H1 (cell line): Measurements from ENCODE around the gene BCL11A. TPM values are rescaled to one million over a fixed set of nuclear protein-coding genes. Genes with fewer than 3 reads are reported as not detected.

Experiments used
- CTCF ChIA-PET: fragments of 300-600 bp; sonication (Branson Sonifier 250); formaldehyde crosslinking; loops from one replicate; lab custom pipeline; 2021; ENCODE audit not compliant: partially characterized antibody; lab: Charles Lee
- POLR2A ChIA-PET: fragments of 300-600 bp; sonication (Branson Sonifier 250); formaldehyde crosslinking; loops from one replicate; lab custom pipeline; 2021; ENCODE audit warnings: inconsistent platforms; ENCODE audit not compliant: partially characterized antibody; lab: Charles Lee
- DNase-seq, 2 experiments: peaks; one replicate each; pipeline versions ENCODE4 v3.0.0 to v3.0.0-alpha.2; 2010 to 2022; ENCODE audit warnings: low spot score in 2 of 2, low read depth in 1 of 2, mixed read lengths in 1 of 2
- FAIRE-seq: peaks from 2 replicates; lab custom pipeline; 2011; peaks lifted over from hg19 to GRCh38; lab: Jason Lieb, UNC
- H2AFZ ChIP-seq: 2 replicates; pipeline ENCODE4 v1.8.1; 2012; ENCODE audit warnings: low read length, inconsistent platforms
- H2AK5ac ChIP-seq: 2 replicates; pipeline ENCODE4 v1.6.1; 2013; ENCODE audit warnings: low read depth, low read length
- H2BK120ac ChIP-seq: replicated peaks from 2 replicates; pipeline ENCODE3; 2013; ENCODE audit warnings: low read depth, low read length, inconsistent platforms
- H2BK12ac ChIP-seq: 2 replicates; pipeline ENCODE4 v1.6.1; 2013; ENCODE audit warnings: low read depth, low read length
- H2BK15ac ChIP-seq: 2 replicates; pipeline ENCODE4 v1.6.1; 2013; ENCODE audit warnings: low read length
- H2BK20ac ChIP-seq: 2 replicates; pipeline ENCODE4 v1.6.1; 2013; ENCODE audit warnings: low read length
- H2BK5ac ChIP-seq: 2 replicates; pipeline ENCODE4 v1.6.1; 2013; ENCODE audit warnings: low read depth, low read length
- H3K14ac ChIP-seq: 2 replicates; pipeline ENCODE4 v1.6.1; 2013; ENCODE audit warnings: inconsistent platforms; ENCODE audit not compliant: insufficient read length
- H3K18ac ChIP-seq: 2 replicates; pipeline ENCODE4 v1.6.1; 2013; ENCODE audit warnings: low read length; ENCODE audit errors: extremely low read depth
- H3K23ac ChIP-seq: 2 replicates; pipeline ENCODE4 v1.6.1; 2013; ENCODE audit warnings: inconsistent platforms; ENCODE audit not compliant: insufficient read length
- H3K23me2 ChIP-seq: 2 replicates; pipeline ENCODE4 v1.6.1; 2013; ENCODE audit warnings: low read depth, low read length
- H3K27ac ChIP-seq: 2 replicates; pipeline ENCODE4 v1.6.1; 2011; ENCODE audit warnings: low read depth, low read length, inconsistent platforms
- H3K27me3 ChIP-seq, 4 experiments: replicated peaks in 1 of 4; 1 replicate in 1 of 4; 2 replicates in 3 of 4; pipeline versions ENCODE4 v1.6.1 to v1.8.1; 2011 to 2013; ENCODE audit warnings: low read length in 3 of 4, mild to moderate bottlenecking in 3 of 4, inconsistent platforms in 2 of 4, mixed read lengths in 2 of 4, moderate library complexity in 1 of 4; ENCODE audit not compliant: control insufficient read depth in 3 of 4, insufficient read depth in 3 of 4; ENCODE audit errors: extremely low read depth in 1 of 4
- H3K36me3 ChIP-seq, 4 experiments: 2 replicates each; pipeline versions ENCODE4 v1.6.1 to v1.8.1; 2011 to 2013; ENCODE audit warnings: mild to moderate bottlenecking in 4 of 4, low read length in 3 of 4, moderate library complexity in 2 of 4, control low read depth in 1 of 4, inconsistent platforms in 1 of 4; ENCODE audit not compliant: insufficient read depth in 4 of 4, control insufficient read depth in 2 of 4
- H3K4ac ChIP-seq: replicated peaks from 2 replicates; pipeline ENCODE3; 2013; ENCODE audit warnings: low read length, low read depth, mixed read lengths, inconsistent platforms; ENCODE audit not compliant: insufficient read length
- H3K4me1 ChIP-seq, 4 experiments: replicated peaks in 1 of 4; 1 replicate in 1 of 4; 2 replicates in 3 of 4; pipeline versions ENCODE4 v1.6.1 to v1.8.1; 2011 to 2013; ENCODE audit warnings: low read length in 3 of 4, inconsistent platforms in 2 of 4, mixed read lengths in 1 of 4; ENCODE audit not compliant: insufficient read depth in 4 of 4, control insufficient read depth in 3 of 4
- H3K4me2 ChIP-seq, 2 experiments: 2 replicates each; pipeline versions ENCODE4 v1.6.1 to v1.8.1; 2011 to 2013; ENCODE audit warnings: low read depth in 2 of 2, low read length in 2 of 2, control low read depth in 1 of 2, inconsistent platforms in 1 of 2, mild to moderate bottlenecking in 1 of 2; ENCODE audit not compliant: insufficient read depth in 1 of 2
- H3K4me3 ChIP-seq, 4 experiments: fragments of 200-600, 300-600 bp in 1 of 4; sonication (generic), shearing (Covaris generic), sonication (Bioruptor Twin) in 1 of 4; 2 replicates each; pipeline versions ENCODE4 v1.5.1 to v1.8.1; 2011 to 2016; ENCODE audit warnings: low read length in 4 of 4, low read depth in 3 of 4, control low read depth in 2 of 4, inconsistent platforms in 2 of 4, mild to moderate bottlenecking in 2 of 4, mixed read lengths in 1 of 4, moderate library complexity in 1 of 4; ENCODE audit not compliant: insufficient read depth in 2 of 4; ENCODE audit errors: extremely low read depth in 1 of 4
- H3K56ac ChIP-seq: replicated peaks from 2 replicates; pipeline ENCODE3; 2013; ENCODE audit warnings: low read depth, mild to moderate bottlenecking, mixed read lengths, low read length, inconsistent platforms; ENCODE audit not compliant: insufficient read length
- H3K79me1 ChIP-seq: 2 replicates; pipeline ENCODE4 v1.6.1; 2013; ENCODE audit warnings: low read depth, low read length, control low read depth
- H3K79me2 ChIP-seq, 2 experiments: 2 replicates each; pipeline versions ENCODE4 v1.6.1 to v1.8.1; 2012 to 2013; ENCODE audit warnings: low read length in 2 of 2, mild to moderate bottlenecking in 2 of 2, inconsistent platforms in 1 of 2; ENCODE audit not compliant: insufficient read depth in 2 of 2, control insufficient read depth in 1 of 2
- H3K9ac ChIP-seq, 4 experiments: replicated peaks in 1 of 4; 1 replicate in 1 of 4; 2 replicates in 3 of 4; pipeline versions ENCODE4 v1.6.1 to v1.8.1; 2011 to 2013; ENCODE audit warnings: low read depth in 3 of 4, low read length in 3 of 4, control low read depth in 2 of 4, mild to moderate bottlenecking in 2 of 4, moderate library complexity in 2 of 4, inconsistent platforms in 1 of 4; ENCODE audit errors: extremely low read depth in 1 of 4
- H3K9me3 ChIP-seq, 2 experiments: 2 replicates each; pipeline versions ENCODE4 v1.6.1 to v1.8.1; 2012 to 2013; ENCODE audit warnings: mild to moderate bottlenecking in 2 of 2, moderate library complexity in 2 of 2, control low read depth in 1 of 2, inconsistent platforms in 1 of 2, low read depth in 1 of 2, low read length in 1 of 2, mixed read lengths in 1 of 2; ENCODE audit not compliant: insufficient read depth in 2 of 2
- H4K20me1 ChIP-seq, 2 experiments: replicated peaks in 1 of 2; 2 replicates each; pipeline versions ENCODE3 to v1.8.1; 2011 to 2013; ENCODE audit warnings: inconsistent platforms in 2 of 2, low read length in 2 of 2, mild to moderate bottlenecking in 1 of 2; ENCODE audit not compliant: insufficient read depth in 2 of 2, control insufficient read depth in 1 of 2
- H4K5ac ChIP-seq: 2 replicates; pipeline ENCODE4 v1.6.1; 2013; ENCODE audit warnings: low read length, low read depth, mixed read lengths, inconsistent platforms; ENCODE audit not compliant: insufficient read length
- H4K8ac ChIP-seq: 2 replicates; pipeline ENCODE4 v1.8.0; 2013; ENCODE audit warnings: mild to moderate bottlenecking, moderate library complexity, low read length, inconsistent platforms; ENCODE audit not compliant: insufficient read depth; ENCODE audit errors: extremely low read depth
- H4K91ac ChIP-seq: replicated peaks from 2 replicates; pipeline ENCODE3; 2013; ENCODE audit warnings: low read length, mixed read lengths, inconsistent platforms; ENCODE audit not compliant: insufficient read length
- BACH1 ChIP-seq: IDR thresholded peaks from 2 replicates; pipeline ENCODE4 v1.6.1; 2012; ENCODE audit warnings: low read length, improper control_type of control experiment
- EP300 ChIP-seq, 2 experiments: IDR thresholded peaks; 1 replicate in 1 of 2; 2 replicates in 1 of 2; pipeline ENCODE4 v1.6.1; 2011 to 2012; ENCODE audit warnings: low read depth in 2 of 2, low read length in 2 of 2, mild to moderate bottlenecking in 2 of 2, borderline replicate concordance in 1 of 2, inconsistent platforms in 1 of 2, moderate library complexity in 1 of 2
- EZH2 ChIP-seq: fragments of 200-600 bp; sonication (generic); IDR thresholded peaks from 2 replicates; pipeline ENCODE4 v1.7.1; 2012; ENCODE audit warnings: low read depth, mild to moderate bottlenecking, moderate library complexity, low read length, inconsistent platforms; ENCODE audit not compliant: severe bottlenecking
- GABPA ChIP-seq: IDR thresholded peaks from 2 replicates; pipeline ENCODE4 v1.6.1; 2011; ENCODE audit warnings: mild to moderate bottlenecking, low read length, moderate library complexity, borderline replicate concordance; ENCODE audit not compliant: insufficient read depth
- HDAC2 ChIP-seq, 2 experiments: fragments of 300-600 bp in 1 of 2; sonication (generic) in 1 of 2; IDR thresholded peaks; 2 replicates each; pipeline ENCODE4 v1.6.1; 2011 to 2012; ENCODE audit warnings: low read depth in 2 of 2, low read length in 2 of 2, mild to moderate bottlenecking in 2 of 2, moderate library complexity in 2 of 2, borderline replicate concordance in 1 of 2, inconsistent platforms in 1 of 2
- HDAC6 ChIP-seq: IDR thresholded peaks from one replicate; pipeline ENCODE4 v1.7.1; 2012; ENCODE audit warnings: low read depth, mild to moderate bottlenecking, inconsistent platforms, low read length, moderate library complexity
- NRF1 ChIP-seq: IDR thresholded peaks from 2 replicates; pipeline ENCODE4 v1.6.1; 2011; ENCODE audit warnings: mild to moderate bottlenecking, low read depth, low read length, improper control_type of control experiment
- SAP30 ChIP-seq: fragments of 300-600 bp; sonication (generic); IDR thresholded peaks from 2 replicates; pipeline ENCODE4 v1.7.1; 2012; ENCODE audit warnings: low read length, moderate library complexity, mild to moderate bottlenecking, inconsistent platforms; ENCODE audit not compliant: insufficient read depth, insufficient replicate concordance
- SP4 ChIP-seq: IDR thresholded peaks from 2 replicates; pipeline ENCODE4 v1.6.1; 2012; ENCODE audit warnings: low read length, inconsistent platforms
- TAF1 ChIP-seq: IDR thresholded peaks from 2 replicates; pipeline ENCODE4 v1.6.1; 2011; ENCODE audit warnings: mild to moderate bottlenecking, low read depth, low read length
- ZNF274 ChIP-seq: IDR thresholded peaks from 2 replicates; pipeline ENCODE4 v1.7.0; 2012; ENCODE audit warnings: low read length, borderline replicate concordance; ENCODE audit errors: extremely low read depth
- WGBS, 2 experiments: shearing (Covaris generic) in 1 of 2; methylation state at CpG; one replicate each; pipeline versions ENCODE4 v1.1.6 to v1.1.7; 2013 to 2015; ENCODE audit warnings: low lambda C conversion rate in 2 of 2, mixed read lengths in 2 of 2, inconsistent platforms in 1 of 2, low coverage in 1 of 2, missing lambda C conversion rate in 1 of 2; ENCODE audit not compliant: insufficient replicate concordance in 2 of 2, insufficient coverage in 1 of 2, insufficient read length in 1 of 2; ENCODE audit errors: extremely low coverage in 1 of 2, missing lambda C conversion rate in 1 of 2; 5-methylcytosine and 5-hydroxymethylcytosine counted together
- polyA plus RNA-seq, 7 experiments: library from polyadenylated mRNA; depleted of rRNA in 3 of 7; stranded (reverse) in 5 of 7; unstranded in 2 of 7; fragments of >200 nt in 5 of 7; fragments of 200-250 nt in 2 of 7; gene quantifications; 1 replicate in 5 of 7; 2 replicates in 1 of 7; 4 replicates in 1 of 7; pipeline versions ENCODE4 v1.2.1 to v1.2.3, GENCODE V29; 2011 to 2013; ENCODE audit warnings: missing spikeins in 2 of 7, mixed read lengths in 2 of 7
- total RNA-seq: library from RNA; stranded (reverse); fragmentation: NEBNext Ultra II Directional; extraction: Animal tissue kit (Norgen Biotek cat#: 25700); gene quantifications from 2 replicates; pipeline ENCODE4 v1.2.1, GENCODE V29; 2021
- TF ChIP-seq, protein P1 (sequence below): IDR thresholded peaks from 2 replicates; pipeline ENCODE4 v1.6.1; 2011; ENCODE audit warnings: low read depth, mild to moderate bottlenecking, low read length; ENCODE audit not compliant: insufficient read depth

BCL11A gene
- total and polyA plus RNA-seq, 2 of the 8 experiments (the other 6 are each of a cell fraction or from before 2014, with no cell fraction given) = 11.9 to 59.3 TPM

DNA sequence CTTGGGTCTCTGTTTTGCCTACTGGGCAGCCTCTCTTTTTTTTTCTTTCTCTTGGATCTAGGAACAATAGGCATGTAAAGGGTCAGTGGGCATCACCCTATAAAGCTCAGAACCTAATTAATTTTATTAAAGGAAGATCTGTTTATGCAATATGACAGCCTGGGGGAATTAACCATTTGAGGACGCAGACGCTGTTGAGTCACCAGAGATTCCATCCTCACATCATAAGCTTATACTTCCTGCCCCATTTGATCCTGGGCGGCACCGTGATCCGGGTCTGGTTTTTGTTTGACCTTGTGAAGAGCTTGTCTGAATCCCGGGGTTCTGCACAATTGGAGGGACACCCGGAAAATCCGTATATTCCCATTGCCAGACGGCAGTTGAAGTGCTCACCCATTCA is 16.8 kb upstream of the BCL11A start:
- POLR2A ChIA-PET = interaction anchor here (1.0 to 1.4 kb wide), 3 partner anchors 17 to 20 kb away, joined by 3 to 6 read pairs (median 4); partner anchors contain the start of gene BCL11A
- H2AFZ ChIP-seq = 0 out of 2 replicates have a peak overlapping the region, but pooled peaks have one; percentile 42

More for the DNA sequence above, 16.8 kb upstream of the BCL11A start:
- Histone ChIP-seq H3K4me3 (peak overlapping the region; percentile 43 to 67 (median 57); a peak in 6 of 8 replicates), H3K27ac (no peak overlapping the region), H2BK120ac (no peak overlapping the region), H3K4me2 (peak overlapping the region; percentile 85 to 99), H3K27me3 (peaks cover 0 to 18% (median 14%) of the 10 kb centered on the region in 4 experiments; a peak in 6 of 7 replicates), H3K18ac (no peak overlapping the region), H3K79me2 (no peaks in the 10 kb centered on the region), H3K4ac (no peak overlapping the region), H2BK20ac (no peak overlapping the region), H3K79me1 (no peaks in the 10 kb centered on the region), H2BK5ac (no peak overlapping the region), H2BK12ac (no peak overlapping the region), H3K23ac (no peak overlapping the region), H3K36me3 (no peaks in the 10 kb centered on the region), H4K8ac (no peak overlapping the region), H3K14ac (no peak overlapping the region), H2BK15ac (no peak overlapping the region), H4K5ac (no peak overlapping the region), H4K20me1 (no peaks in the 10 kb centered on the region), H3K56ac (no peak overlapping the region), H3K9me3 (no peaks in the 10 kb centered on the region), H4K91ac (no peak overlapping the region), H2AK5ac (no peak overlapping the region), H3K4me1 (peaks cover 4 to 14% (median 9%) of the 10 kb centered on the region in 4 experiments; a peak in 6 of 7 replicates), H3K23me2 (peaks cover 9% of the 10 kb centered on the region), H3K9ac (no peak overlapping the region)
- 27% methylated on average over 9 of the region's 9 CpGs; no CpG with 5 or more reads in 1 of the 2 experiments for WGBS, 2 experiments
- DNase-seq (no peak), FAIRE-seq (no peak)
- TF ChIP-seq NRF1 (no peak), HDAC6 (no peak), GABPA (no peak), SP4 (no peak), ZNF274 (no peak), EZH2 (no peak), TAF1 (no peak), BACH1 (no peak), HDAC2 (IDR thresholded peaks at IDR 0.05; ENCODE audit: borderline replicate concordance in 1 of 2, low read depth in 2 of 2, low read length in 2 of 2) (no peak; a peak in 1 of 4 replicates), SAP30 (no peak), EP300 (IDR thresholded peaks at IDR 0.05; ENCODE audit: borderline replicate concordance in 1 of 2, low read depth in 2 of 2, low read length in 2 of 2) (no peak)
- TF ChIP-seq, protein P1, sequence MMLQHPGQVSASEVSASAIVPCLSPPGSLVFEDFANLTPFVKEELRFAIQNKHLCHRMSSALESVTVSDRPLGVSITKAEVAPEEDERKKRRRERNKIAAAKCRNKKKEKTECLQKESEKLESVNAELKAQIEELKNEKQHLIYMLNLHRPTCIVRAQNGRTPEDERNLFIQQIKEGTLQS = no peak
- CTCF ChIA-PET = interaction anchor here (1.1 to 17.2 kb wide), 5 partner anchors 11 to 117 kb away, joined by 4 to 240 read pairs (median 14); no protein-coding TSS in a partner anchor
